SW480 (cell line): ENCODE measurements around the gene CSNK1A1L.
"Not testable (repeated sequence)": the region's sequence is repeated elsewhere in the genome, so short reads cannot be mapped to it uniquely, and the experiment has no call there.

Source experiments
- DNase-seq: peaks from one replicate; pipeline ENCODE4 v3.0.0-alpha.2; 2016; ENCODE audit warnings: low spot score

The CSNK1A1L gene

DNA sequence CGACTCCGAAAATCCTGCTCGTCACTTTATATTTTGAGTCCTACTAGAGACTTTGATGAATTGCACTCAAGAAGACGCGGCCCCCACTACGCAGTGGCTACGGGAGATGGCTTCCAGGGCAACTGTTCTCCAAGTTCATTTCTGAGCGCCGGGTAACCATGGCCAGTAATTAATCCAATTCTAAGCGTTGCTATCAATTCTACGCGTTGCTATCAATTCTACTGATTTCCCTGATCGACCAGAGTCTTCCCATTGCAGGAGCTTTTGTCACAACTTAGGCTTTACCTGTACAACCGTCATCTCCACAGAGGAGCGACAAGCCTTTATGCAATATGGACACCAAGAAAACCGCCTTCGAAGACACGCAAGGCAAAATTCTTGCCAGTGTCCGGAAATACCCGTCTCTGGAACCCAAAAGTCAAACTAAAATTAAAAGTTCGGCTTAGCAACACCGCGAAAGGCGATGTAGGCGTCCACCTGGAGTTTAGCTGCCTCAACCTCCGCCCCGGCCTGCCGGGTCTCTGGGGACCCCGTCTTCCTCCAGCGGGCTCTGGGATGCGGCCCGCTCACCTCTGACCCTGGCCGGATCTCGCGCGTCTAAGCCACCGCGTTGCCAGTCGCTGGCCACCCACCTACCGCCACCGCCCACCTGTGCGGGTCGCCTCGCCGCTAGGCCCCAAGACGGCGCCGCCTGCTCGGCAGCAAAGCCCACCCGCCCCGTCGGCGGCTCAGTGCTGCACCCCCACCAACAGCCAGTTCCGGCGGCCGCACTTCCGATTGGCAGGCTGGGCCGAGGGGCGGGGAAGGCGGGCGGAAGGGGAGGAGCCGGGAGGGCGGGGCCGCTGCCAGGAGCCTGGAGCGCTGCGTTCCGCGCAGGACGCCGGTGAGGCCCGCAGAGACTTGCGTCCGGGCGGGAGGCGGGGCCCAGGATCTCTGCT lies 46.3 kb downstream of the CSNK1A1L start, which contains the start of gene SUPT20H:
Gene SUPT20H, minus strand, starts transcription at position 779 of the 938 bp plus-strand sequence. CDS start 8,198 bp downstream, outside the sequence.
- peak; percentile 90 for DNase-seq

DNA sequence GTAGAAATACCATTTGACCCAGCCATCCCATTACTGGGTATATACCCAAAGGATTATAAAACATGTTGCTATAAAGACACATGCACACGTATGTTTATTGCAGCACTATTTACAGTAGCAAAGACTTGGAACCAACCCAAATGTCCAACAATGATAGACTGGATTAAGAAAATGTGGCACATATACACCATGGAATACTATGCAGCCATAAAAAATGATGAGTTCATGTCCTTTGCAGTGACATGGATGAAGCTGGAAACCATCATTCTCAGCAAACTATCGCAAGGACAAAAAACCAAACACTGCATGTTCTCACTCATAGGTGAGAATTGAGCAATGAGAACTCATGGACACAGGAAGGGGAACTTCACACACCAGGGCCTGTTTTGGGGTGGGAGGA lies 49.2 kb downstream of the CSNK1A1L start:
- not testable (repeated sequence) for DNase-seq
